Dedifferentiated amniotic fluid mesenchymal stem cell (primary cell): Measurements from ENCODE around the gene SMC6.

ENCODE experiments used
- DNase-seq: peaks from one replicate; pipeline ENCODE4 v3.0.0-alpha.2; 2016; ENCODE audit errors: extremely low spot score

Gene SMC6

DNA sequence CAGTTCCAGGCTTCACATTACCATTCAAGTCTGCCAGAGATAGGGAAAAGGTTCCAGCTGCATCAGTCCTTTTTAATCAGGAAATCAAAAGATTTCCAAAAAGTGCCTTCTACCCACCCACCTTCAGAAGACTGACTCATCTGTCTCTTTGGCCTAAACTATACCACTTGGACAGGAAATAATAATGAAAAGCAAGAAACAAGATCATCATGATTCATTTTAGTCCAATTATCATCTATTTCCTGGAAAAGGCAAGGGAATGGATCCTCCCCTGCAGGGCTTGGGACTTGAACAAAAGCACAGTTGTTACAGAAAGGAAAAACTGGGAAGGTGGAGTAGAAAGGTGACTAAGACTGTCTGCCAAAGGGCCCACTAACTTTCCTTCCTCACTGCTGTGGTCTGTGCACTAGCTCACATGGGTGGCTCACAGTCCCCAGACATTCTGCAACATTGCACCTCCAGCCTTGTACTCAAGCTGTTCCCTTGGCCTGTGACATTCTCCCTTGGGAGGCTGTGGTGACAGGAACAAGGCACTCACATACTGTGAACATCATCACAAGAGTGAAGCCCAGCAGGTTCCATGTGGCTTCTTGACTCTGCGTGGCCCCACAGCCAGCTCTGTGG, 137.8 kb downstream of the SMC6 start:
- DNase-seq, result peak; percentile 15

DNA sequence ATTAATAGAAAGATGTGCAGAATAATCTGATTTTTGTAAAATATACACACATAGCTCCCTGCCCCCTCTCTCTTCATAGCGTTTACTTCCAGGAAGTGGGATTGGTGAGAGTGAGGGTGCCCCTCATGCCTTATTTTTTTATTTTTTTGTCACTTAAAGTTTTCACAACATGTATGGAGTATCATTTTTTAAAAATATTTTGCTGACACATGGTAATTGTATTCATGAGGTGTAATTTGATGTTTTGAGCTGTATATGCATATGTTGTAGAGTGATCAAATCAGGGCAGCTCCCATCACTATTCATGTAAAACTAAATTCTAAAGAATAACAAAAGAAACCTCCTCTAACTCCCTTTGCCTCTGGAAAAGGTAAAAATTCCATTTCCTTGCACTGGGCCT, 138.5 kb downstream of the SMC6 start:
- DNase-seq, result no peak

DNA sequence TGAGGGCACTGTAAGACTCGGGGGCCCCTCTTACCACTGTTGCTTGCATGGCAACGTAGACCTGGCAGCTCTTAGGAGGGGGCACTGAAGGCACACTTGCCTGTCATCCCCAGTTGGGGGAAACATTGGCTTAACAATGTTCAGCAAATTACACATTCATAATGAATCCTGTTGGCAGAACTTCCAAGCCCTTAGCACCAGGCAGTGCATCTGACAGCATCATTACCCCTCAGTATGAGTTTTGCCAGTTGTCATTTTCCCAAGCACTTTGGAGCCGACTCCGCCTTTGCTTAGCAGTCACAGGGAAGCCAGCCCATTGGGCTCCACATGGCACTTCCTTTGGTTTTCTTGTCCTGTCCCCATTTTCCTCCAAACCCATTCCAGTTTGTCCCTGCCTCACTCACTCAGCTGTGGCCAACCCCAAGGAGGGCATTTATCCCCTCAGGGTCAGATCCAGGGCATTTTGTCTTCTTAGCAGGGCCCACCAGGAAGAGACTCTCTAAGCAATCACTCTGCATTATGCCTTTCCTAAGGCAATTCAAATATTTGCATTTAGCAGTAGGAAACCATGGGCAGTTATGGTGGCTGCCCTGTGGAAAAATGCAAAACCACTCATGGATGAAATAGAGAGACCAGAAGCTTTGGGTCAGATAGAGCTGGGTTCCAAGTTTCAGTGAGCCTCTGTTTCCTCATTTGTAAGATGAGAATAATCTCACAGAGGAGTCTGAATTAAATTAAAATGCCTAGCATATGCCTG, 139.3 kb downstream of the SMC6 start:
- DNase-seq, result no peak
